Testis (tissue), 2 donors: ENCODE data around the gene APRT.

Source experiments
- CTCF ChIP-seq, 3 experiments: fragments of 450-650 bp in 2 of 3; fragments of 200-600 bp in 1 of 3; sonication (generic) in 1 of 3; IDR thresholded peaks; one replicate each; pipeline ENCODE4 v1.5.1; 2016 to 2019; ENCODE audit warnings: antibody characterized with exemption in 3 of 3, mild to moderate bottlenecking in 2 of 3, moderate library complexity in 1 of 3
- POLR2A ChIP-seq: fragments of 450-650 bp; IDR thresholded peaks from one replicate; pipeline ENCODE4 v1.6.1; 2017; ENCODE audit warnings: antibody characterized with exemption, mild to moderate bottlenecking, moderate library complexity

- TF ChIP-seq POLR2A: no peak
- TF ChIP-seq CTCF (IDR thresholded peaks at IDR 0.05): no peak
Measured at GRCh38 chr16:88843256-88843655, 31.5 kb upstream of the APRT start.
